GM12878 (cell line): ENCODE results near the gene DOK7.
"Not testable (repeated sequence)": the region's sequence is repeated elsewhere in the genome, so short reads cannot be mapped to it uniquely, and the experiment has no call there.

Experiments used
- HCFC1 ChIP-seq: fragments of 150-350 bp; IDR thresholded peaks from 2 replicates; pipeline ENCODE4 v1.6.1; 2014; ENCODE audit warnings: low read length
- POLR2A ChIP-seq: IDR thresholded peaks from 2 replicates; pipeline ENCODE4 v1.6.1; 2011; ENCODE audit warnings: low read depth, mild to moderate bottlenecking, low read length

DNA sequence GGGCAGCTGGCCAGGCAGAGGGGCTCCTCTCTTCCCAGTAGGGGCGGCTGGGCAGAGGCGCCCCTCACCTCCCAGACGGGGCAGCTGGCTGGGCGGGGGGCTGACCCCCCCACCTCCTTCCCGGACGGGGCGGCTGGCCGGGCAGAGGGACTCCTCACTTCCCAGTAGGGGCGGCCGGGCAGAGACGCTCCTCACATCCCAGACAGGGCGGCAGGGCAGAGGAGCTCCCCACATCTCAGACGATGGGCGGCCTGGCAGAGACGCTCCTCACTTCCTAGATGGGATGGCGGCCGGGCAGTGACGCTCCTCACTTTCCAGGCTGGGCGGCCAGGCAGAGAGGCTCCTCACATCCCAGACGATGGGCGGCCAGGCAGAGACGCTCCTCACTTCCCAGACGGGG is 75.8 kb downstream of the DOK7 start:
- not testable (repeated sequence) for TF ChIP-seq POLR2A, HCFC1
